ENCODE results near the gene TASL.
"Not testable (repeated sequence)": the region's sequence is repeated elsewhere in the genome, so short reads cannot be mapped to it uniquely, and the experiment has no call there.

The TASL gene

DNA sequence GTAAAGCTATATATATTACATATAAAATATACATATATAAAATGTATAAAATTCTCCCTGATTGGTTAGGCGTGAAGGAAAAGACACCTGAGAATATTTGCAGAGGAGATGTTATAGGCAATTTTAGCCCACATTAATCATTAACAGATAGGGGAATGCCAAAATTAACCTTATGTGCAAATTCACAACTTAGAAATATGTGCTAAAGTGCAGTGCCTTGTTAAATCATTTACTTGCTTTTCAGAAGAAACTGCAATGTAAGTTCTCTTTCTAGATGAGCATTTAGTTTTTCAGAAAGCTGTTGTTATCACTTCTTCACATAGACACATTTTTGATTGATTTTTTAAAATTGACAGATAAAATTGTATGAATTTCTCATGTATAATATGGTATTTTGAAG lies 5.6 kb downstream of the TASL start:
- H3K9me3 Mint-ChIP-seq, result no peaks in the 10 kb centered on the region
- peak overlapping the region; percentile 41 to 80 (median 62) for H3K27ac Mint-ChIP-seq
- no peaks in the 10 kb centered on the region for H3K27me3 Mint-ChIP-seq (ENCODE audit: low read depth)
- H3K4me1 Mint-ChIP-seq, result no peaks in the 10 kb centered on the region
- H3K4me3 Mint-ChIP-seq, result no peak overlapping the region
- TF ChIP-seq, protein P1, sequence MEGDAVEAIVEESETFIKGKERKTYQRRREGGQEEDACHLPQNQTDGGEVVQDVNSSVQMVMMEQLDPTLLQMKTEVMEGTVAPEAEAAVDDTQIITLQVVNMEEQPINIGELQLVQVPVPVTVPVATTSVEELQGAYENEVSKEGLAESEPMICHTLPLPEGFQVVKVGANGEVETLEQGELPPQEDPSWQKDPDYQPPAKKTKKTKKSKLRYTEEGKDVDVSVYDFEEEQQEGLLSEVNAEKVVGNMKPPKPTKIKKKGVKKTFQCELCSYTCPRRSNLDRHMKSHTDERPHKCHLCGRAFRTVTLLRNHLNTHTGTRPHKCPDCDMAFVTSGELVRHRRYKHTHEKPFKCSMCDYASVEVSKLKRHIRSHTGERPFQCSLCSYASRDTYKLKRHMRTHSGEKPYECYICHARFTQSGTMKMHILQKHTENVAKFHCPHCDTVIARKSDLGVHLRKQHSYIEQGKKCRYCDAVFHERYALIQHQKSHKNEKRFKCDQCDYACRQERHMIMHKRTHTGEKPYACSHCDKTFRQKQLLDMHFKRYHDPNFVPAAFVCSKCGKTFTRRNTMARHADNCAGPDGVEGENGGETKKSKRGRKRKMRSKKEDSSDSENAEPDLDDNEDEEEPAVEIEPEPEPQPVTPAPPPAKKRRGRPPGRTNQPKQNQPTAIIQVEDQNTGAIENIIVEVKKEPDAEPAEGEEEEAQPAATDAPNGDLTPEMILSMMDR (IDR thresholded peaks at IDR 0.05; ENCODE audit: unreplicated experiment in 3 of 3), result no peak
- no peaks in the 10 kb centered on the region for H3K36me3 Mint-ChIP-seq (ENCODE audit: low read depth)

DNA sequence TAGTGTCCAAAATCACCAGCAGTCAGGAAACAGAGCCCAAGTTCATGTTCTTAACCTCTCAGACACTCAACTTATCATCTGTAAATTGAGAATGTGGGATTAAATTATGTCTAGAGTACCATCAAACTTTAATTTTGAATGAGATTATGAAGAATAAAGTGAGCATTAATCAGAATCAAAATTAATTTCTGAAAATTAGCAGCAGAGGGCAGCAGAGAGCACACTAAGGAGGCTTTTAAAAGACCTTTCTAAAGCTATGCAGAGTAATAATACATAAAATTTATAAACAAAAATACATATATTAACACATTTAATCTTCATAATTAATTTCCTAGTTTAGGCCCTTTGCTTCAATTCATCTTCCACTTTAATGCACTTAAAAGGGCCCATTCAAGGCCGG lies 7.1 kb downstream of the TASL start:
- no peaks in the 10 kb centered on the region for H3K4me1 Mint-ChIP-seq
- H3K4me3 Mint-ChIP-seq, result no peak overlapping the region
- no peaks in the 10 kb centered on the region for H3K27me3 Mint-ChIP-seq (ENCODE audit: low read depth)
- TF ChIP-seq, protein P1 (IDR thresholded peaks at IDR 0.05; ENCODE audit: unreplicated experiment in 3 of 3), result peak; percentile 66 to 78 (median 67)
- no peaks in the 10 kb centered on the region for H3K9me3 Mint-ChIP-seq
- no peak overlapping the region for H3K27ac Mint-ChIP-seq
- H3K36me3 Mint-ChIP-seq (ENCODE audit: low read depth), result no peaks in the 10 kb centered on the region

DNA sequence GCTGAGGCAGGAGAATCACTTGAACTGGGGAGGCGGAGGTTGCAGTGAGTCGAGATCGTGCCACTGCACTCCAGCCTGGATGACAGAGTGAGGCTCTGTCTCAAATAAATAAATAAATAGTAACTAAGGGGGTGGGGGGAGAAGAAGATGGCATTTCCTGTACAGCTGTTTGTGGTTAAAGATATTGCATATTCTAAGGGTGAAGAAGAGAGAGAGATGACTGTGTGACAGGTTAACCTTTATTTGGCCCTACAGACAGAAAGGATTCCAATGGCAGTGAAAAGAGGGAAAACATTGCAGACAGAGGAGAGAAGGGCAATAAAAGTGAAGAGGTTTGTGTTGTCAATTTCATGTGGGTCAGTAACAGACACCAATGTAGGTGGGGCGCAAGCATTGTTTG lies 9.4 kb downstream of the TASL start:
- H3K36me3 Mint-ChIP-seq (ENCODE audit: low read depth), result no peaks in the 10 kb centered on the region
- TF ChIP-seq, protein P1 (IDR thresholded peaks at IDR 0.05; ENCODE audit: unreplicated experiment in 3 of 3), result no peak
- no peaks in the 10 kb centered on the region for H3K4me1 Mint-ChIP-seq
- no peak overlapping the region for H3K4me3 Mint-ChIP-seq
- no peak overlapping the region for H3K27ac Mint-ChIP-seq
- no peaks in the 10 kb centered on the region for H3K9me3 Mint-ChIP-seq
- no peaks in the 10 kb centered on the region for H3K27me3 Mint-ChIP-seq (ENCODE audit: low read depth)

DNA sequence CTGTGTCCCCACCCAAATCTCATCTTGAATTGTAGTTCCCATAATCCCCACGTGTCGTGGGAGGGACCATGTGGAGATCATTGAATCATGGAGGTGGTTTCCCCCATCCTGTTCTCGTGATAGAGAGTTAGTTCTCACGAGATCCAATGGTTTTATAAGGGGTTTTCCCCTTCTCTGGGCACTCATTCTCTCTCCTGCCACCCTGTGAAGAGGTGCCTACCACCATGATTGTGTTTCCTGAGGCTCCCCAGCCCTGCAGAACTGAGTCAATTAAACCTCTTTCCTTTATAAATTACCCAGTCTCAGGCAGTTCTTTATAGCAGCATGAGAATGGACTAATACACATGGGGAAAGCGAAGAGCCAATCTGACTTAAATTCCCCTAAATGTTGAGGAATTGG lies 14.5 kb downstream of the TASL start:
- H3K36me3 Mint-ChIP-seq (ENCODE audit: low read depth); H3K27me3 Mint-ChIP-seq (ENCODE audit: low read depth); H3K27ac Mint-ChIP-seq; H3K4me3 Mint-ChIP-seq; H3K9me3 Mint-ChIP-seq: not testable (repeated sequence)
- H3K4me1 Mint-ChIP-seq, result peaks cover 12% of the 10 kb centered on the region

DNA sequence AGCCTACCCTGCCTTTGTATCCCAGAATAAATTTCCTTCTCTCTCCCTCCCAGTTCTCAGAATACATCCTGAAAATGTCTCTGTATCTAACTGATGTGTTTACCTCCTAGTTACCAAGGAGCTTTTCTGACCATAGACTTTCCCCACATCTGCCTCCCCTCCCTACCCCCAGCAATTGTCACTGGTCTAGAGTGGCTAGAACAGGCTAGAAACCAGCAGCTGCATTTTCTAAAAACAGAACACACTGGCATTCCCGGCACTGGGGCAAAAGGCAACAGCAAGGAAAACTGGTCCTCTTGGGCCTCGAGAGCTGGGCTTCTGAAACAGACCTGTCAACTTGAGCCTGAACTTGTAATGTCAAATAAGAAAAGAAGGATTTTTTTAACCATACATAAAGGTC lies 16.4 kb downstream of the TASL start:
- H3K27ac Mint-ChIP-seq, result peak overlapping the region in 2 of 3 experiments; percentile 43 to 55
- no peaks in the 10 kb centered on the region for H3K9me3 Mint-ChIP-seq
- peaks cover 3% of the 10 kb centered on the region for H3K27me3 Mint-ChIP-seq (ENCODE audit: low read depth)
- peak overlapping the region in 1 of 3 experiments; percentile 15 for H3K4me3 Mint-ChIP-seq
- no peaks in the 10 kb centered on the region for H3K36me3 Mint-ChIP-seq (ENCODE audit: low read depth)
- peaks cover 12% of the 10 kb centered on the region for H3K4me1 Mint-ChIP-seq
- TF ChIP-seq, protein P1 (IDR thresholded peaks at IDR 0.05; ENCODE audit: unreplicated experiment in 3 of 3), result no peak

DNA sequence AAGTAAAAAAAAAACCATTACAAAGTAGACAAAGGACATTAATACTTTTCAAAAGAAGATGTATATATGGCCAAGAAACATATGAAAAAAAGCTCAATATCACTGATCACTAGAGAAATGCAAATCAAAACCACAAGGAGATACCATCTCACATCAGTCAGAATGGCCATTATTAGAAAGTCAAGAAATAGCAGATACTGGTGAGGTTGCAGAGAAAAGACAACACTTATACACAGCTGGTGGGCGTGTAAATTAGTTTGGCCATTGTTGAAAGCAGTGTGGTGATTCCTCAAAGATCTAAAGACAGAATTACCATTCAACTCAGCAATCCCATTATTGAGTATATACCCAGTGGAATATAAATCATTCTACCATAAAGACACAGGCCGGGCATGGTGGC lies 39.3 kb downstream of the TASL start:
- Mint-ChIP-seq H3K9me3 (peaks cover 10% of the 10 kb centered on the region), H3K36me3 (ENCODE audit: low read depth) (no peaks in the 10 kb centered on the region), H3K4me1 (no peaks in the 10 kb centered on the region), H3K27me3 (ENCODE audit: low read depth) (no peaks in the 10 kb centered on the region), H3K4me3 (no peak overlapping the region), H3K27ac (no peak overlapping the region)
- TF ChIP-seq, protein P1 (IDR thresholded peaks at IDR 0.05; ENCODE audit: unreplicated experiment in 3 of 3), result no peak
